ENCODE data around the gene CAMK2A.

Gene CAMK2A

DNA sequence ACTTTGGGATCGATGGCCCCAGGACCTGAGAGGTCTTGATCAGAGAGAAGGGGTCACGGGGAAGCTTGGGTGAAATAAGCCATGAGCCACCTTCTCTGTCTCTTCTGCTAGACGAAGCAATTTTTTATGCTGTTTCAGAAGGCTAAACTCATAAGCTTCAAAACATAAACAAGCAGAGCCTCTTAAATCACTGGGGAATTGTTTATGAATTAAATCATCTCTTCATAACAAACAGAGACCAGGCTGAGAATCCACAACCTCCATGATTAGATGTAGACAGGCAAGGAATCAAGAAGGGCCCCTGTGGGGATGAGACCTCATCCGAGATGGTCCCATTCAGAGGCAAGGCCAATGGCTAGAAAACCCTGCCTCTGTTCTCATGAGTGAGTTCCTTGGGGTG, 46.2 kb upstream of the CAMK2A start:
- no peak for TF ChIP-seq GABPA (IDR thresholded peaks at IDR 0.05; ENCODE audit: low read depth)
- TF ChIP-seq, protein P1, sequence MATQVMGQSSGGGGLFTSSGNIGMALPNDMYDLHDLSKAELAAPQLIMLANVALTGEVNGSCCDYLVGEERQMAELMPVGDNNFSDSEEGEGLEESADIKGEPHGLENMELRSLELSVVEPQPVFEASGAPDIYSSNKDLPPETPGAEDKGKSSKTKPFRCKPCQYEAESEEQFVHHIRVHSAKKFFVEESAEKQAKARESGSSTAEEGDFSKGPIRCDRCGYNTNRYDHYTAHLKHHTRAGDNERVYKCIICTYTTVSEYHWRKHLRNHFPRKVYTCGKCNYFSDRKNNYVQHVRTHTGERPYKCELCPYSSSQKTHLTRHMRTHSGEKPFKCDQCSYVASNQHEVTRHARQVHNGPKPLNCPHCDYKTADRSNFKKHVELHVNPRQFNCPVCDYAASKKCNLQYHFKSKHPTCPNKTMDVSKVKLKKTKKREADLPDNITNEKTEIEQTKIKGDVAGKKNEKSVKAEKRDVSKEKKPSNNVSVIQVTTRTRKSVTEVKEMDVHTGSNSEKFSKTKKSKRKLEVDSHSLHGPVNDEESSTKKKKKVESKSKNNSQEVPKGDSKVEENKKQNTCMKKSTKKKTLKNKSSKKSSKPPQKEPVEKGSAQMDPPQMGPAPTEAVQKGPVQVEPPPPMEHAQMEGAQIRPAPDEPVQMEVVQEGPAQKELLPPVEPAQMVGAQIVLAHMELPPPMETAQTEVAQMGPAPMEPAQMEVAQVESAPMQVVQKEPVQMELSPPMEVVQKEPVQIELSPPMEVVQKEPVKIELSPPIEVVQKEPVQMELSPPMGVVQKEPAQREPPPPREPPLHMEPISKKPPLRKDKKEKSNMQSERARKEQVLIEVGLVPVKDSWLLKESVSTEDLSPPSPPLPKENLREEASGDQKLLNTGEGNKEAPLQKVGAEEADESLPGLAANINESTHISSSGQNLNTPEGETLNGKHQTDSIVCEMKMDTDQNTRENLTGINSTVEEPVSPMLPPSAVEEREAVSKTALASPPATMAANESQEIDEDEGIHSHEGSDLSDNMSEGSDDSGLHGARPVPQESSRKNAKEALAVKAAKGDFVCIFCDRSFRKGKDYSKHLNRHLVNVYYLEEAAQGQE (IDR thresholded peaks at IDR 0.05; ENCODE audit: insufficient replicate concordance, low read depth): no peak
- TF ChIP-seq, protein P2, sequence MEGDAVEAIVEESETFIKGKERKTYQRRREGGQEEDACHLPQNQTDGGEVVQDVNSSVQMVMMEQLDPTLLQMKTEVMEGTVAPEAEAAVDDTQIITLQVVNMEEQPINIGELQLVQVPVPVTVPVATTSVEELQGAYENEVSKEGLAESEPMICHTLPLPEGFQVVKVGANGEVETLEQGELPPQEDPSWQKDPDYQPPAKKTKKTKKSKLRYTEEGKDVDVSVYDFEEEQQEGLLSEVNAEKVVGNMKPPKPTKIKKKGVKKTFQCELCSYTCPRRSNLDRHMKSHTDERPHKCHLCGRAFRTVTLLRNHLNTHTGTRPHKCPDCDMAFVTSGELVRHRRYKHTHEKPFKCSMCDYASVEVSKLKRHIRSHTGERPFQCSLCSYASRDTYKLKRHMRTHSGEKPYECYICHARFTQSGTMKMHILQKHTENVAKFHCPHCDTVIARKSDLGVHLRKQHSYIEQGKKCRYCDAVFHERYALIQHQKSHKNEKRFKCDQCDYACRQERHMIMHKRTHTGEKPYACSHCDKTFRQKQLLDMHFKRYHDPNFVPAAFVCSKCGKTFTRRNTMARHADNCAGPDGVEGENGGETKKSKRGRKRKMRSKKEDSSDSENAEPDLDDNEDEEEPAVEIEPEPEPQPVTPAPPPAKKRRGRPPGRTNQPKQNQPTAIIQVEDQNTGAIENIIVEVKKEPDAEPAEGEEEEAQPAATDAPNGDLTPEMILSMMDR (IDR thresholded peaks at IDR 0.05; ENCODE audit: insufficient read depth, low read length): no peak
- TF ChIP-seq SPI1 (IDR thresholded peaks at IDR 0.05; ENCODE audit: borderline replicate concordance, low read depth): no peak
- no peak for TF ChIP-seq POLR2AphosphoS5 (IDR thresholded peaks at IDR 0.05; ENCODE audit: low read depth)
- DNase-seq (ENCODE audit: low read depth in 1 of 2, low spot score in 1 of 2): no peak
- no peak overlapping the region for H3K4me3 ChIP-seq (replicated peaks; ENCODE audit: insufficient read depth, low read length)
- no peaks in the 10 kb centered on the region for H3K27me3 ChIP-seq (ENCODE audit: insufficient read depth, poor library complexity, severe bottlenecking)
- no peak overlapping the region for H3K27ac ChIP-seq (replicated peaks)

DNA sequence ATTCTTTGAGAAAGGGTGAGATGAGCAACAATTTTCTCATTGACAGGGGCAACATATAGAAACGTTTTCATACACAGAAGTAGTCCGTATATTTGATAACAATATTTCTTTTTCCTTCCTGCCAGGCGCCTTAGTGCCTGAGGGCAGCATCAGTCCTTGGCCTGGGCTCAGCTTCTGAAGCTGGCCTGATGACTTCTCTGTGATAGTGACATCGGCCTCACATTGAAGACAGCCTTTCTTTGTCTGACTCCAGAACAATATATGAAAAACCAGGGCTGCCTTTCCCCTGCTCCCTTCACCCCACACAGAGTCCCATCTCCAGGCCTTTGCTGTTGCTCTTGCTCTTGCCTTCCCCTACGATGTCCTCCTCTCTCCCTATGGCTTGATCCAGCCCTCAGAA, 43.8 kb upstream of the CAMK2A start:
- H3K27me3 ChIP-seq (ENCODE audit: insufficient read depth, poor library complexity, severe bottlenecking): no peaks in the 10 kb centered on the region
- no peak overlapping the region for H3K27ac ChIP-seq (replicated peaks)
- no peak overlapping the region for H3K4me3 ChIP-seq (replicated peaks; ENCODE audit: insufficient read depth, low read length)
- no peak for DNase-seq (ENCODE audit: low read depth in 1 of 2, low spot score in 1 of 2)
- TF ChIP-seq SPI1 (IDR thresholded peaks at IDR 0.05; ENCODE audit: borderline replicate concordance, low read depth) (no peak), GABPA (IDR thresholded peaks at IDR 0.05; ENCODE audit: low read depth) (no peak), POLR2AphosphoS5 (IDR thresholded peaks at IDR 0.05; ENCODE audit: low read depth) (no peak)
- TF ChIP-seq, protein P1 (IDR thresholded peaks at IDR 0.05; ENCODE audit: insufficient replicate concordance, low read depth): no peak
- TF ChIP-seq, protein P2 (IDR thresholded peaks at IDR 0.05; ENCODE audit: insufficient read depth, low read length): no peak

DNA sequence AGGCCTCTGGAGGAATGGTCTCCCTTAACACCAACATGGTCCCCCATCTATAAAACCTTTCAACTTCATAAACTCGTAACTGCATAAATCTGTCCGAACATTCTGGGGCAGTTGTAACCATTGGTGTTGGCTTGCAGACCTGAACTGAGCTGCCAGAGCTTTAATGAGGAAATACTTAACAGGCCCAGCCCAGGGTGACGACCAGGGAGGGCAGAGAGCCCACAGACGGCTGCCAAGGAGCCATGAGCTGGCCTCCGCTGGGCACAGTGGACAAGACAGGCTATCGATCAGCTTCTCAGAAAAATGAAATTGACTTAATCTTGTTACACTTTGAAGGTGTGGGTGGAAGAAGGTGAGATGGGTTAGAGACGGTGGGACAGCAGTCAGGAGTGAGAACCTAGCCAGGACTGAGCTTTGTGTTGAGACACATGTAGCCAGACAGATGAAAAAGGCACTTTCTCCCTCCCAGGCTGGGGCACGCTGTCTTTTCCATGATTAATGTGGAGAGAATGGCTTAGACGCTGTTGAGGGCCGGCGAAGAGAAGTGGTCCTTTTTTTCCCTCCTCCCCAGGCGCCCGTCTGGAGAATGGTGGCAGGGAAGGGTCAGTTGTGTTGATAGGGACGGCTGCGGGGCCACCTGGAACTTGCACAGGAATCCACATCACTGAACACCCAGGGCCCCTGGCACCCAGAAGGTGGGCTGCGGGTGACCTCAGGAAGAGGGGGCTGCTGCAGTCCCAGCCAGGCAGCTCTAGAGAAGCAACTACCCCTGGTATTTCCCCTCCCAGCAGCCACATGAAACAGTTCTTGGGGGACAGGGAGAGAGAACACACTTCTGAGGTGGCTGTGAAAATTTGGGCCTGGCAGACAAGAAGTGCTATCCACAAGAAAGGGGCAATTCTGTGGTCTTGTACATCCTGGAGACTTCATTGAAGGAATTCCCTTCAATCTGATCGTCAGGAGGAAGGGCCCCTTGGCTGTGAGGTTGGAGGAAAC, 40.6 kb upstream of the CAMK2A start:
- H3K27me3 ChIP-seq (ENCODE audit: insufficient read depth, poor library complexity, severe bottlenecking): no peaks in the 10 kb centered on the region
- H3K4me3 ChIP-seq (replicated peaks; ENCODE audit: insufficient read depth, low read length): no peak overlapping the region
- DNase-seq (ENCODE audit: low read depth in 1 of 2, low spot score in 1 of 2): no peak
- TF ChIP-seq, protein P1 (IDR thresholded peaks at IDR 0.05; ENCODE audit: insufficient replicate concordance, low read depth): no peak
- no peak for TF ChIP-seq POLR2AphosphoS5 (IDR thresholded peaks at IDR 0.05; ENCODE audit: low read depth)
- TF ChIP-seq, protein P2 (IDR thresholded peaks at IDR 0.05; ENCODE audit: insufficient read depth, low read length): no peak
- no peak for TF ChIP-seq SPI1 (IDR thresholded peaks at IDR 0.05; ENCODE audit: borderline replicate concordance, low read depth)
- no peak for TF ChIP-seq GABPA (IDR thresholded peaks at IDR 0.05; ENCODE audit: low read depth)
- no peak overlapping the region for H3K27ac ChIP-seq (replicated peaks)
